HEK293 (cell line): ENCODE results near the gene RARRES2.

ENCODE experiments used
- ATF2 ChIP-seq: fragments of 450-650 bp; formaldehyde crosslinking; IDR thresholded peaks from 2 replicates; pipeline ENCODE4 v1.5.1; 2016; ENCODE audit warnings: missing biosample characterization, missing genetic modification characterization, low read depth
- CTCF ChIP-seq: fragments of 450-650 bp; formaldehyde crosslinking; IDR thresholded peaks from 2 replicates; pipeline ENCODE4 v1.5.1; 2016; ENCODE audit warnings: missing biosample characterization, missing genetic modification characterization
- ZBTB20 ChIP-seq: fragments of 450-650 bp; formaldehyde crosslinking; IDR thresholded peaks from 2 replicates; pipeline ENCODE4 v1.5.1; 2016; ENCODE audit warnings: missing biosample characterization, missing genetic modification characterization
- ZBTB44 ChIP-seq: fragments of 450-650 bp; IDR thresholded peaks from 2 replicates; pipeline ENCODE4 v1.5.1; 2018; ENCODE audit warnings: missing biosample characterization, mild to moderate bottlenecking, missing genetic modification characterization
- ZBTB8A ChIP-seq: fragments of 450-650 bp; formaldehyde crosslinking; IDR thresholded peaks from 2 replicates; pipeline ENCODE4 v1.5.1; 2016; ENCODE audit warnings: missing biosample characterization, missing genetic modification characterization
- ZNF133 ChIP-seq: fragments of 450-650 bp; formaldehyde crosslinking; IDR thresholded peaks from 2 replicates; pipeline ENCODE4 v1.5.1; 2016; ENCODE audit warnings: missing biosample characterization, missing genetic modification characterization
- ZNF221 ChIP-seq: fragments of 450-650 bp; formaldehyde crosslinking; IDR thresholded peaks from 2 replicates; pipeline ENCODE4 v1.5.1; 2017; ENCODE audit warnings: missing biosample characterization, missing genetic modification characterization, borderline replicate concordance
- ZNF488 ChIP-seq: fragments of 450-650 bp; formaldehyde crosslinking; IDR thresholded peaks from 2 replicates; pipeline ENCODE4 v1.5.1; 2016; ENCODE audit warnings: missing biosample characterization, missing genetic modification characterization
- ZNF549 ChIP-seq: fragments of 450-650 bp; IDR thresholded peaks from 2 replicates; pipeline ENCODE4 v1.5.1; 2018; ENCODE audit warnings: missing biosample characterization, missing genetic modification characterization, mild to moderate bottlenecking, inconsistent platforms, moderate library complexity
- ZNF670 ChIP-seq: fragments of 450-650 bp; formaldehyde crosslinking; IDR thresholded peaks from 2 replicates; pipeline ENCODE4 v1.5.1; 2016; ENCODE audit warnings: missing biosample characterization, missing genetic modification characterization, low read depth

GRCh38 chr7:150313367-150313809 is 28.0 kb downstream of the RARRES2 start:
- TF ChIP-seq CTCF = no peak
- TF ChIP-seq ATF2 (tag by site-specific recombination) = no peak
- TF ChIP-seq ZBTB44 (tag by site-specific recombination) = no peak
- no peak for TF ChIP-seq ZNF133 (tag by site-specific recombination)
- TF ChIP-seq ZBTB20 = no peak
- TF ChIP-seq ZNF488 (tag by site-specific recombination) = no peak
- no peak for TF ChIP-seq ZNF670 (tag by site-specific recombination)
- no peak for TF ChIP-seq ZNF549 (tag by site-specific recombination)
- TF ChIP-seq ZBTB8A = no peak
- no peak for TF ChIP-seq ZNF221 (tag by site-specific recombination)
